ENCODE results near the gene ASXL3. TPM values are rescaled to one million over a fixed set of nuclear protein-coding genes. Genes with fewer than 3 reads are reported as not detected.
A peak's percentile ranks its signal among the peaks of the same experiment; 100 is the strongest.

The ASXL3 gene
- total RNA-seq, 6 experiments from 2014 or later, result 0.12 to 4.0 (median 1.3) TPM

- Histone ChIP-seq H3K4me3 (no peak overlapping the region), H3K9me3 (no peaks in the 10 kb centered on the region), H3K36me3 (no peaks in the 10 kb centered on the region), H3K27me3 (no peaks in the 10 kb centered on the region), H3K27ac (no peak overlapping the region), H3K4me1 (peaks cover 0 to 12% (median 0%) of the 10 kb centered on the region in 4 donors)
- 33% methylated on average over 3 of the region's 3 CpGs for WGBS (ENCODE audit: insufficient coverage, low coverage, low lambda C conversion rate, missing lambda C conversion rate)
- ATAC-seq (peak; percentile 85 to 90 (median 90)), DNase-seq (no peak)
- intact Hi-C loops (cut with DNase I), result no loop called here
- TF ChIP-seq, protein P1, sequence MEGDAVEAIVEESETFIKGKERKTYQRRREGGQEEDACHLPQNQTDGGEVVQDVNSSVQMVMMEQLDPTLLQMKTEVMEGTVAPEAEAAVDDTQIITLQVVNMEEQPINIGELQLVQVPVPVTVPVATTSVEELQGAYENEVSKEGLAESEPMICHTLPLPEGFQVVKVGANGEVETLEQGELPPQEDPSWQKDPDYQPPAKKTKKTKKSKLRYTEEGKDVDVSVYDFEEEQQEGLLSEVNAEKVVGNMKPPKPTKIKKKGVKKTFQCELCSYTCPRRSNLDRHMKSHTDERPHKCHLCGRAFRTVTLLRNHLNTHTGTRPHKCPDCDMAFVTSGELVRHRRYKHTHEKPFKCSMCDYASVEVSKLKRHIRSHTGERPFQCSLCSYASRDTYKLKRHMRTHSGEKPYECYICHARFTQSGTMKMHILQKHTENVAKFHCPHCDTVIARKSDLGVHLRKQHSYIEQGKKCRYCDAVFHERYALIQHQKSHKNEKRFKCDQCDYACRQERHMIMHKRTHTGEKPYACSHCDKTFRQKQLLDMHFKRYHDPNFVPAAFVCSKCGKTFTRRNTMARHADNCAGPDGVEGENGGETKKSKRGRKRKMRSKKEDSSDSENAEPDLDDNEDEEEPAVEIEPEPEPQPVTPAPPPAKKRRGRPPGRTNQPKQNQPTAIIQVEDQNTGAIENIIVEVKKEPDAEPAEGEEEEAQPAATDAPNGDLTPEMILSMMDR (IDR thresholded peaks at IDR 0.05), result no peak
- no peak for TF ChIP-seq POLR2A (IDR thresholded peaks at IDR 0.05)
These were observed 87.2 kb downstream of the ASXL3 start for GRCh38 chr18:33665187-33665586.

GRCh38 chr18:33665641-33666040 lies 87.6 kb downstream of the ASXL3 start:
- Histone ChIP-seq H3K36me3 (no peaks in the 10 kb centered on the region), H3K9me3 (no peaks in the 10 kb centered on the region), H3K4me3 (no peak overlapping the region), H3K27me3 (no peaks in the 10 kb centered on the region), H3K4me1 (peaks cover 0 to 12% (median 0%) of the 10 kb centered on the region in 4 donors), H3K27ac (no peak overlapping the region)
- ATAC-seq (peak in 1 of 4 donors; percentile 22), DNase-seq (no peak)
- TF ChIP-seq, protein P1 (IDR thresholded peaks at IDR 0.05), result no peak
- no peak for TF ChIP-seq POLR2A (IDR thresholded peaks at IDR 0.05)
- intact Hi-C loops (cut with DNase I), result no loop called here

GRCh38 chr18:33666915-33667314 lies 88.9 kb downstream of the ASXL3 start:
- DNase-seq (no peak), ATAC-seq (no peak)
- H3K36me3 ChIP-seq, result no peaks in the 10 kb centered on the region
- TF ChIP-seq, protein P1 (IDR thresholded peaks at IDR 0.05), result no peak
- no peak for TF ChIP-seq POLR2A (IDR thresholded peaks at IDR 0.05)
- no peak overlapping the region for H3K4me3 ChIP-seq
- WGBS (ENCODE audit: insufficient coverage, low coverage, low lambda C conversion rate, missing lambda C conversion rate), result 65% methylated on average over 2 of the region's 2 CpGs
- H3K27ac ChIP-seq, result no peak overlapping the region
- H3K27me3 ChIP-seq, result no peaks in the 10 kb centered on the region
- peaks cover 0 to 12% (median 0%) of the 10 kb centered on the region in 4 donors for H3K4me1 ChIP-seq
- H3K9me3 ChIP-seq, result no peaks in the 10 kb centered on the region
- intact Hi-C loops (cut with DNase I), result no loop called here

DNA sequence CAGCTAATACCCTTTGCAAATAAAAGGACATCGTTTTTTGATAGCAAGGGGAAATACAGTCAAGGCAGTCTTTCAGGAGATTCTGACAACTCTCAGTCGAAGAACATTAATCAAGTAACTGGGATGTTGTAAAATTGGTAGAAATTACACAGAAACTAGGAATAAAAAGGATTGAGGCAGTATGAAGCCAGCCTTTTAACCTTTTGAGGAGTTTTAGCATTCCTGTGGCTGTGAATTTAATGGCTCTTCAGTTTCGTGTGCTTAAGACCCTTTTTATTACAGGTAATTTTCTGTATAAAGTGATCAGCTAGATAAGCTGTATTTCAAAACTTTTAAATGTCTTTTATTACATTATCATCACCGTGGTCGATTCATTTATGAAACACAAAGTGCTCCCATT lies 91.6 kb downstream of the ASXL3 start:
- ATAC-seq (no peak), DNase-seq (no peak)
- Histone ChIP-seq H3K27ac (no peak overlapping the region), H3K4me1 (peaks cover 0 to 12% (median 0%) of the 10 kb centered on the region in 4 donors), H3K27me3 (no peaks in the 10 kb centered on the region), H3K4me3 (no peak overlapping the region), H3K36me3 (peaks cover 0 to 1% (median 0%) of the 10 kb centered on the region in 4 donors), H3K9me3 (no peaks in the 10 kb centered on the region)
- TF ChIP-seq, protein P1 (IDR thresholded peaks at IDR 0.05), result no peak
- TF ChIP-seq POLR2A (IDR thresholded peaks at IDR 0.05), result no peak
- intact Hi-C loops (cut with DNase I), result no loop called here
- 71% methylated on average over 5 of the region's 5 CpGs for WGBS (ENCODE audit: insufficient coverage, low coverage, low lambda C conversion rate, missing lambda C conversion rate)

DNA sequence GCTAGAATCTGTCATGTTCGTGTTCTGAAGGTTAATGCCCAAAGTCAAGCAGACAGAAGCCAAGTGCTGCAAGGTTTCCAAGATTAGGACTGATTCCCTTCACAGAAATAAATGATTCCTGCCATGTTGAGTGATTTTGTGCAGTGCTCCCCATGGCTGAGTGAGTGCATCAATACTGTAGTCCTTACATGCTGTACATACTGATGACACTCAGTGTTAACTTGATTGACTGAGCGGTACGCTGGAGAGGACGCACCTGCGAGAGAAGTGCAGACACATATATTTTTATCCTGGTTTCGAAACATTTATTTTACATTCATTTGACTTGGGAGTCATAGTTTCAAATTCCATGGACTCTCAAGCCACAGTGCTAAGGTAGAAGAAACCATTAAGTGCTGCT lies 92.0 kb downstream of the ASXL3 start:
- Histone ChIP-seq H3K27me3 (no peaks in the 10 kb centered on the region), H3K4me1 (peaks cover 0 to 9% (median 0%) of the 10 kb centered on the region in 4 donors), H3K27ac (no peak overlapping the region), H3K9me3 (no peaks in the 10 kb centered on the region), H3K4me3 (no peak overlapping the region), H3K36me3 (peaks cover 0 to 1% (median 0%) of the 10 kb centered on the region in 4 donors)
- DNase-seq (no peak), ATAC-seq (no peak)
- intact Hi-C loops (cut with DNase I), result no loop called here
- WGBS (ENCODE audit: insufficient coverage, low coverage, low lambda C conversion rate, missing lambda C conversion rate), result 90% methylated on average over 6 of the region's 6 CpGs
- TF ChIP-seq POLR2A (IDR thresholded peaks at IDR 0.05), result no peak
- TF ChIP-seq, protein P1 (IDR thresholded peaks at IDR 0.05), result no peak
